Loucy (cell line): ENCODE results near the gene SP140.

ENCODE experiments used
- CTCF ChIP-seq: fragments of 200-600 bp; sonication (generic); conservative IDR thresholded peaks from 2 replicates; pipeline ENCODE4 v1.5.1; 2014; ENCODE audit warnings: mild to moderate bottlenecking, antibody characterized with exemption, low read length
- EZH2phosphoT487 ChIP-seq: fragments of 200-600 bp; IDR thresholded peaks from 2 replicates; pipeline ENCODE4 v1.6.1; 2018; ENCODE audit warnings: antibody characterized with exemption, mild to moderate bottlenecking, moderate library complexity, borderline replicate concordance

- no peak for TF ChIP-seq CTCF
- no peak for TF ChIP-seq EZH2phosphoT487
Observed at GRCh38 chr2:230346465-230346864, 120.9 kb downstream of the SP140 start.
